Breast epithelium (tissue), 4 donors: ENCODE measurements around the gene EIF4H. TPM values are rescaled to one million over a fixed set of nuclear protein-coding genes. Genes with fewer than 3 reads are reported as not detected.
"Not testable (repeated sequence)": the region's sequence is repeated elsewhere in the genome, so short reads cannot be mapped to it uniquely, and the experiment has no call there.

Source experiments
- DNase-seq, 2 donors: peaks; one replicate each; pipeline ENCODE4 v3.0.0-alpha.2; 2019; ENCODE audit warnings: low spot score in 2 of 2
- H3K27ac ChIP-seq, 2 donors: fragments of 200-600 bp; sonication (generic) in 1 of 2; one replicate each; pipeline ENCODE4 v1.5.1; 2016 to 2019; ENCODE audit warnings: mild to moderate bottlenecking in 1 of 2
- H3K27me3 ChIP-seq, 2 donors: fragments of 200-600 bp; sonication (generic) in 1 of 2; one replicate each; pipeline versions ENCODE4 v1.5.1 to v1.6.0; 2017 to 2019; ENCODE audit warnings: control low read depth in 1 of 2, mild to moderate bottlenecking in 1 of 2
- H3K36me3 ChIP-seq: fragments of 200-600 bp; one replicate; pipeline ENCODE4 v1.5.1; 2019
- H3K4me1 ChIP-seq, 2 donors: fragments of 200-600 bp; sonication (generic); one replicate each; pipeline ENCODE4 v1.5.1; 2016 to 2019; ENCODE audit warnings: control low read depth in 1 of 2
- H3K4me3 ChIP-seq, 3 donors: fragments of 200-600 bp; sonication (generic); 1 replicate in 2 of 3; 2 replicates in 1 of 3; pipeline ENCODE4 v1.5.1; 2016 to 2019; ENCODE audit warnings: mild to moderate bottlenecking in 3 of 3, moderate library complexity in 2 of 3
- H3K9me3 ChIP-seq, 2 donors: fragments of 200-600 bp; sonication (generic) in 1 of 2; one replicate each; pipeline ENCODE4 v1.5.1; 2016 to 2019; ENCODE audit warnings: control low read depth in 1 of 2
- POLR2A ChIP-seq: fragments of 450-650 bp; IDR thresholded peaks from one replicate; pipeline ENCODE4 v1.6.1; 2016; ENCODE audit warnings: antibody characterized with exemption, mild to moderate bottlenecking, moderate library complexity
- POLR2AphosphoS5 ChIP-seq, 3 donors: sonication (generic); formaldehyde crosslinking; IDR thresholded peaks; one replicate each; pipeline ENCODE4 v1.6.1; 2017; ENCODE audit warnings: antibody characterized with exemption in 3 of 3
- intact Hi-C: fragments of 100-400 bp; cut with DNase I; formaldehyde crosslinking; loops from one replicate; pipeline ENCODE4 v1.15.1; 2023; ENCODE audit warnings: low total_unique reads
- total RNA-seq, 3 donors: library from RNA; depleted of rRNA; stranded (reverse); fragments of >200 nt; gene quantifications; one replicate each; pipeline ENCODE4 v1.1.0, GENCODE V29; 2016
- TF ChIP-seq, protein P1 (sequence below), 3 donors: fragments of 450-650 bp; IDR thresholded peaks; one replicate each; pipeline ENCODE4 v1.5.1; 2016 to 2017; ENCODE audit warnings: antibody characterized with exemption in 3 of 3, mild to moderate bottlenecking in 3 of 3, moderate library complexity in 3 of 3

The EIF4H gene
- total RNA-seq, 3 donors from 2014 or later = 199 to 256 (median 238) TPM

GRCh38 chr7:74199551-74200355 is 25.6 kb downstream of the EIF4H start:
- no peaks in the 10 kb centered on the region for H3K9me3 ChIP-seq
- TF ChIP-seq POLR2A = no peak
- no peak for TF ChIP-seq POLR2AphosphoS5 (IDR thresholded peaks at IDR 0.05)
- TF ChIP-seq, protein P1, sequence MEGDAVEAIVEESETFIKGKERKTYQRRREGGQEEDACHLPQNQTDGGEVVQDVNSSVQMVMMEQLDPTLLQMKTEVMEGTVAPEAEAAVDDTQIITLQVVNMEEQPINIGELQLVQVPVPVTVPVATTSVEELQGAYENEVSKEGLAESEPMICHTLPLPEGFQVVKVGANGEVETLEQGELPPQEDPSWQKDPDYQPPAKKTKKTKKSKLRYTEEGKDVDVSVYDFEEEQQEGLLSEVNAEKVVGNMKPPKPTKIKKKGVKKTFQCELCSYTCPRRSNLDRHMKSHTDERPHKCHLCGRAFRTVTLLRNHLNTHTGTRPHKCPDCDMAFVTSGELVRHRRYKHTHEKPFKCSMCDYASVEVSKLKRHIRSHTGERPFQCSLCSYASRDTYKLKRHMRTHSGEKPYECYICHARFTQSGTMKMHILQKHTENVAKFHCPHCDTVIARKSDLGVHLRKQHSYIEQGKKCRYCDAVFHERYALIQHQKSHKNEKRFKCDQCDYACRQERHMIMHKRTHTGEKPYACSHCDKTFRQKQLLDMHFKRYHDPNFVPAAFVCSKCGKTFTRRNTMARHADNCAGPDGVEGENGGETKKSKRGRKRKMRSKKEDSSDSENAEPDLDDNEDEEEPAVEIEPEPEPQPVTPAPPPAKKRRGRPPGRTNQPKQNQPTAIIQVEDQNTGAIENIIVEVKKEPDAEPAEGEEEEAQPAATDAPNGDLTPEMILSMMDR (IDR thresholded peaks at IDR 0.05) = no peak
- H3K36me3 ChIP-seq = no peaks in the 10 kb centered on the region
- no peaks in the 10 kb centered on the region for H3K27me3 ChIP-seq
- no peak for DNase-seq
- H3K4me1 ChIP-seq = no peaks in the 10 kb centered on the region
- no peak overlapping the region for H3K27ac ChIP-seq
- no peak overlapping the region for H3K4me3 ChIP-seq
- intact Hi-C loops = loop anchor here (10.0 kb wide), 1 partner anchor 205 kb away; no protein-coding TSS in a partner anchor

DNA sequence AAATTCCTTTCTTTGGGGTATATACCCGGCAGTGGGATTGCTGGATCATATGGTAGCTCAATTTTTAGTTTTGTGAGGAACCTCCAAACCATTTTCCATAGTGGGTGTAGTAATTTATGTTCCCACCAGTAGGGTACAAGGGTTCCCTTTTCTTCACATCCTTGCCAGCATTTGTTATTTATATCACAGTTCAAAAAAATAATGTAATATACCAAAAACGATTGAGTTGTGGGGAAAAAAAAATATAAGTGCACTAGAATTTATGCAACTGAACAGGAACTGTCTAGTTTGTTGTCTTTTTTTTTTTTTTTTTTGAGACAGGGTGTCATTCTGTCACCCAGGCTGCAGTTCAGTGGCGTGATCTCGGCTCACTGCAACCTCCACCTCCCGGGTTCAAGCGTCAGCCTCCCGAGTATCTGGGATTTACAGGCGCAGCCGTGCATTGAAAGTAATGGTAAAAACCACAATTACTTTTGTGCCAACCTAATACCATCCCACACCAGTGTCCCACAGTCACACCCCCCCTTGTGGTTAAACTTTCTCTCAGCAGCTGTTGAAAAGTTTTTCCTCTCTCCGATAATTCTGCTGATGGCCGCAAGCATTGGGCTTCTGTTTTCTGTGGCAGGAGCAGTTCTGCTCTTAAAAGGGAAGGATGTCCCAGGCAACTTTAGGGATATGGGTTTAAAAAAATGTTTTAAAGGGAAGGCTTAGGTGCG is 28.8 kb downstream of the EIF4H start:
- intact Hi-C loops = loop anchor here (10.0 kb wide), 1 partner anchor 202 kb away; no protein-coding TSS in a partner anchor
- TF ChIP-seq, protein P1 (IDR thresholded peaks at IDR 0.05) = peak in 1 of 3 donors; percentile 17
- TF ChIP-seq POLR2A (no peak), POLR2AphosphoS5 (IDR thresholded peaks at IDR 0.05) (no peak)
- Histone ChIP-seq H3K9me3 (no peaks in the 10 kb centered on the region), H3K27me3 (no peaks in the 10 kb centered on the region), H3K27ac (no peak overlapping the region), H3K4me1 (no peaks in the 10 kb centered on the region), H3K4me3 (no peak overlapping the region), H3K36me3 (no peaks in the 10 kb centered on the region)
- no peak for DNase-seq

DNA sequence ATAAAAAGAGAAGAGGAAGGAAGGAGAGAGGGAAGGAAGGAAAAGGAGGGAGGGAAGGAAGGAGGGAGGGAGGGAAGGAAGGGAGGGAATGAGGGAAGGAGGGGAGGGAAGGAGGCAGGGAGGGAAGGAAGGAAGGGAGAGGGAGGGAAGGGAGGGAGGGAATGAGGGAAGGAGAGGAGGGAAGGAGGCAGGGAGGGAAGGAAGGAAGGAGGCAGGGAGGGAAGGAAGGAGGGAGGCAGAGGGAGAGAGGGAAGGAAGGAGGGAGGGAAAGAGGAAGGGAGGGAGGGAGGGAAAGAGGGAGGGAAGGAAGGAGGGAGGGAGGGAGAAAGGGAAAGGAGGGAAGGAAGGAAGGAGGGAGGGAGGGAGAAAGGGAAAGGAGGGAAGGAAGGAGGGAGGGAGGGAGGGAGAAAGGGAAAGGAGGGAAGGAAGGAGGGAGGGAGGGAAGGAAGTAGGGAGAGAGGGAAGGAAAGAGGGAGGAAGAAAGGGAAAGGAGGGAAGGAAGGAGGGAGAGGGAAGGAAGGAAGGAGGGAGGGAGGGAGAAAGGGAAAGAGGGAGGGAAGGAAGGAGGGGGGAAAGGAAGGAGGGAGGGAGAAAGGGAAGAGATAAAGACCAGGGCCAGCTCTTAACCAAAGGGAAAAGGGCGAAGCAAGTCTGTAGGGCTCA is 29.9 kb downstream of the EIF4H start:
- no peaks in the 10 kb centered on the region for H3K4me1 ChIP-seq
- no peaks in the 10 kb centered on the region for H3K27me3 ChIP-seq
- H3K4me3 ChIP-seq = no peak overlapping the region
- no peaks in the 10 kb centered on the region for H3K9me3 ChIP-seq
- no peak overlapping the region for H3K27ac ChIP-seq
- intact Hi-C loops = loop anchor here (10.0 kb wide), 1 partner anchor 201 kb away; no protein-coding TSS in a partner anchor
- no peak for TF ChIP-seq POLR2AphosphoS5 (IDR thresholded peaks at IDR 0.05)
- TF ChIP-seq, protein P1 (IDR thresholded peaks at IDR 0.05) = no peak
- TF ChIP-seq POLR2A = no peak
- no peak for DNase-seq
- H3K36me3 ChIP-seq = no peaks in the 10 kb centered on the region

DNA sequence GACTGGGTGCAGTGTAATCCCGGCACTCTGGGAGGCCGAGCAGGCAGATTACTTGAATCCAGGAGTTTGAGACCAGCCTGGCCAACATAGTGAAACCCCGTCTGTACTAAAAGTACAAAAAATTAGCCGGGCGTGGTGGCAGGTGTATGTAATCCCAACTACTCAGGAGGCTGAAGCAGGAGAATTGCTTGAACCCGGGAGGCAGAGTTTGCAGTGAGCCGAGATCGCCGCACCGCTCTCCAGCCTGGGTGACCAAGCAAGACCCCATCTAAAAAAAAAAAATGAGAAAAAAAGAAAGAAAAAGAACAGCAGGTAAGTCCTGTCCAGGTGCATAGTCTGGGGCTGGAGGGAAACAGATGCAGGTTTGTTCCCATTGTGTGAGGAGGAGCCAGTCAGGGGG is 31.9 kb downstream of the EIF4H start:
- intact Hi-C loops = loop anchor here (10.0 kb wide), 1 partner anchor 199 kb away; no protein-coding TSS in a partner anchor
- not testable (repeated sequence) for H3K9me3 ChIP-seq, H3K27ac ChIP-seq, H3K27me3 ChIP-seq, H3K36me3 ChIP-seq, H3K4me1 ChIP-seq, H3K4me3 ChIP-seq, DNase-seq

DNA sequence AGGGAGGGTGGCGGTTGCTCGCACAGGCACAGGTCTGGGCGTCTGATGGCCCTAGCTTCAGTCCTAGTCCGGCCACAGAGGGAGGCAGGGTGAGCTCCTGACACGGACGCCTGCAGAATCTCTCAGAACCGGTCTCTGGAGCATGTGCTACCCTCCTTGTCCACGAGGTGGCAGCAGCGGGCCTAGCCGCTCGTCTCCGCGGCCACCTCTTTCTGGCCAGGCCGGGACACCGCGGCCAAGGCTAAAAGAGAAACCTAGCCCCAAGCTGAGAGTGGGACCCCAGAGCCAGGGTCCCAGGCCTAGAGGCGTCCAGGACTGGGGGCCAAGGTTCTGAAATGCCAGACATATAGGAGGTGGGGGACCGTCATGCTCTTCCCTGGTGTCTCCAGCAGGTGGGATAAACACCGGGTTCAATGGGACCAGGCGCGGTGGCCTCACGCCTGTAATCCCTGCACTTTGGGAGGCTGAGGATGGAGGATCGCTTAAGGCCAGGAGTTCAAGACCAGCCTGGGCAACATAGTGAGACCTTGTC is 32.5 kb downstream of the EIF4H start:
- no peak overlapping the region for H3K27ac ChIP-seq
- TF ChIP-seq, protein P1 (IDR thresholded peaks at IDR 0.05) = peak; percentile 85 to 96 (median 95)
- no peak for TF ChIP-seq POLR2AphosphoS5 (IDR thresholded peaks at IDR 0.05)
- no peaks in the 10 kb centered on the region for H3K9me3 ChIP-seq
- peak overlapping the region; percentile 20 to 62 (median 39) for H3K4me3 ChIP-seq
- DNase-seq = peak; percentile 66 to 91
- H3K4me1 ChIP-seq = no peaks in the 10 kb centered on the region
- intact Hi-C loops = loop anchor here (10.0 kb wide), 1 partner anchor 198 kb away; no protein-coding TSS in a partner anchor
- H3K27me3 ChIP-seq = no peaks in the 10 kb centered on the region
- H3K36me3 ChIP-seq = no peaks in the 10 kb centered on the region
